Subcutaneous adipose tissue (tissue), 4 donors: ENCODE measurements around the gene HUNK. TPM values are rescaled to one million over a fixed set of nuclear protein-coding genes. Genes with fewer than 3 reads are reported as not detected.

Experiments
- CTCF ChIP-seq: fragments of 450-650 bp; IDR thresholded peaks from one replicate; pipeline ENCODE4 v1.5.1; 2016; ENCODE audit warnings: low read depth, mild to moderate bottlenecking, control low read depth, antibody characterized with exemption, moderate library complexity
- total RNA-seq, 4 donors: library from RNA; depleted of rRNA; stranded (reverse); fragments of >200 nt; gene quantifications; one replicate each; pipeline ENCODE4 v1.1.0, GENCODE V29; 2016

The HUNK gene
- total RNA-seq, 4 donors from 2014 or later = 0.16 to 0.66 (median 0.18) TPM

GRCh38 chr21:31988492-31989290 is 115.9 kb downstream of the HUNK start:
- no peak for TF ChIP-seq CTCF

GRCh38 chr21:31991356-31992331 is 118.8 kb downstream of the HUNK start:
- TF ChIP-seq CTCF = no peak

GRCh38 chr21:31992391-31992790 is 119.6 kb downstream of the HUNK start:
- TF ChIP-seq CTCF = no peak

GRCh38 chr21:31993826-31994825 is 121.3 kb downstream of the HUNK start:
- TF ChIP-seq CTCF = no peak

GRCh38 chr21:31997191-31997590 is 124.4 kb downstream of the HUNK start:
- no peak for TF ChIP-seq CTCF

- TF ChIP-seq CTCF = no peak
These were observed 127.1 kb downstream of the HUNK start for GRCh38 chr21:31999810-32000468.
